Ovary (tissue), 3 donors: ENCODE measurements around the gene STIMATE.

Experiments used
- CTCF ChIP-seq, 3 donors: fragments of 450-650 bp in 2 of 3; fragments of 200-600 bp in 1 of 3; IDR thresholded peaks; one replicate each; pipeline versions ENCODE4 v1.5.1 to v1.8.0; 2016 to 2022; ENCODE audit warnings: antibody characterized with exemption in 3 of 3, mild to moderate bottlenecking in 1 of 3
- EP300 ChIP-seq: sonication (generic); formaldehyde crosslinking; IDR thresholded peaks from one replicate; pipeline ENCODE4 v1.6.1; 2017; ENCODE audit warnings: antibody characterized with exemption
- POLR2A ChIP-seq: fragments of 450-650 bp; IDR thresholded peaks from one replicate; pipeline ENCODE4 v1.6.1; 2017; ENCODE audit warnings: antibody characterized with exemption, mild to moderate bottlenecking, moderate library complexity
- donor health status: DM: no; HTN: no; CAD: no.

- TF ChIP-seq CTCF (IDR thresholded peaks at IDR 0.05) (no peak), POLR2A (no peak), EP300 (no peak)
Observed at GRCh38 chr3:52939600-52939999, 42.3 kb upstream of the STIMATE start.
